ENCODE results near the gene FUT9.

Gene FUT9

DNA sequence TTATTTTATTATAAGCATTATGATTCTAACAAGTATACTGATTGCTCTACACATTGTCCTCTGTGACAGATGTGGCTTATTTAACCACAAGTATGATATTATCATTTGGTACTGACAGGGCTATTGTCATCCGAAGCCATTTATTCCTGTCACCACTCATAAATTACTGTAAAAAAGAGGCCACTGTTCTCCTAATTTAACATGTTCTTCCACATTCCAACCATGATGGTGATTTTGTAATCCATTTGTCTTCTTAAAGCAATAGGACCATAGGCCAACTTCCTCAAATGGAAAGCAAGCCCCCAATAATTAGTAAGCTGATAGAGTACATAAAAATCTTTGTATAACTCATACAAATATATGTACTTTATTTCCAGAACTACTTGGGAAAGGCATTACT lies 50.6 kb downstream of the FUT9 start:
- TF ChIP-seq, protein P1, sequence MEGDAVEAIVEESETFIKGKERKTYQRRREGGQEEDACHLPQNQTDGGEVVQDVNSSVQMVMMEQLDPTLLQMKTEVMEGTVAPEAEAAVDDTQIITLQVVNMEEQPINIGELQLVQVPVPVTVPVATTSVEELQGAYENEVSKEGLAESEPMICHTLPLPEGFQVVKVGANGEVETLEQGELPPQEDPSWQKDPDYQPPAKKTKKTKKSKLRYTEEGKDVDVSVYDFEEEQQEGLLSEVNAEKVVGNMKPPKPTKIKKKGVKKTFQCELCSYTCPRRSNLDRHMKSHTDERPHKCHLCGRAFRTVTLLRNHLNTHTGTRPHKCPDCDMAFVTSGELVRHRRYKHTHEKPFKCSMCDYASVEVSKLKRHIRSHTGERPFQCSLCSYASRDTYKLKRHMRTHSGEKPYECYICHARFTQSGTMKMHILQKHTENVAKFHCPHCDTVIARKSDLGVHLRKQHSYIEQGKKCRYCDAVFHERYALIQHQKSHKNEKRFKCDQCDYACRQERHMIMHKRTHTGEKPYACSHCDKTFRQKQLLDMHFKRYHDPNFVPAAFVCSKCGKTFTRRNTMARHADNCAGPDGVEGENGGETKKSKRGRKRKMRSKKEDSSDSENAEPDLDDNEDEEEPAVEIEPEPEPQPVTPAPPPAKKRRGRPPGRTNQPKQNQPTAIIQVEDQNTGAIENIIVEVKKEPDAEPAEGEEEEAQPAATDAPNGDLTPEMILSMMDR (conservative IDR thresholded peaks at IDR 0.05; ENCODE audit: low read length), result no peak
- no peak for TF ChIP-seq EZH2phosphoT487 (IDR thresholded peaks at IDR 0.05; ENCODE audit: borderline replicate concordance)
- H3K27me3 ChIP-seq (ENCODE audit: insufficient read depth, low read length, poor library complexity, severe bottlenecking), result no peaks in the 10 kb centered on the region
- H3K4me1 ChIP-seq (ENCODE audit: insufficient read depth, low read length, poor library complexity, severe bottlenecking), result no peaks in the 10 kb centered on the region
- no peaks in the 10 kb centered on the region for H4K20me1 ChIP-seq (ENCODE audit: insufficient read depth, low read length, poor library complexity, severe bottlenecking)
- no peak overlapping the region for H3K4me3 ChIP-seq (ENCODE audit: low read length, poor library complexity, severe bottlenecking)
- no peaks in the 10 kb centered on the region for H3K9me3 ChIP-seq (ENCODE audit: insufficient read depth, low read depth, low read length)
- no peaks in the 10 kb centered on the region for H3F3A ChIP-seq (ENCODE audit: low read depth)
- no peak overlapping the region for H3K9ac ChIP-seq (ENCODE audit: low read depth, low read length, poor library complexity, severe bottlenecking)
- no peaks in the 10 kb centered on the region for H3K36me3 ChIP-seq (ENCODE audit: insufficient read depth, low read length)
- H3K79me2 ChIP-seq (ENCODE audit: insufficient read depth, low read length), result no peaks in the 10 kb centered on the region
- no peaks in the 10 kb centered on the region for H3K9me2 ChIP-seq (replicated peaks; ENCODE audit: low read depth, low read length)
- H2AFZ ChIP-seq (ENCODE audit: low read length), result no peak overlapping the region
- H3K4me2 ChIP-seq (ENCODE audit: low read depth, low read length, poor library complexity, severe bottlenecking), result no peak overlapping the region

DNA sequence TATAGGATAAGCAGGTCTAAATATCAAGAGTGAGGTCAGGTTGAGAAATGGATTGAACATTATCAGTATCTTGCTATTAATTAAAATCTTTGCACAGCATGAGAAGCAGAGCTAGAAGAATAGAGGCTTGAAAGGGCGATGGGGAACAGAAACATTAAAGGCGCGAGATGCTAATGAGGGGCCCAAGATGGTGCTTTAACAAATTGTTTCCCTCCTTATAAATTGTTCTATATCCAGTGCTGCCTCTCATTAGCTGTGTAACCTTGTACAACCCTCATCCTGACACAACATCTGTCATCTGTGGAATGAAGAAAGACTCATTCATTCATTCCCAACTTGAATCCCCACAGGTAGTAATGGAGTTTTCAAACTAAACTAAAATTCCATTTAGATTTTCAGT lies 57.8 kb downstream of the FUT9 start:
- H3K79me2 ChIP-seq (ENCODE audit: insufficient read depth, low read length), result no peaks in the 10 kb centered on the region
- no peaks in the 10 kb centered on the region for H3F3A ChIP-seq (ENCODE audit: low read depth)
- no peaks in the 10 kb centered on the region for H4K20me1 ChIP-seq (ENCODE audit: insufficient read depth, low read length, poor library complexity, severe bottlenecking)
- H3K4me1 ChIP-seq (ENCODE audit: insufficient read depth, low read length, poor library complexity, severe bottlenecking), result no peaks in the 10 kb centered on the region
- TF ChIP-seq, protein P1 (conservative IDR thresholded peaks at IDR 0.05; ENCODE audit: low read length), result no peak
- TF ChIP-seq EZH2phosphoT487 (IDR thresholded peaks at IDR 0.05; ENCODE audit: borderline replicate concordance), result no peak
- no peak overlapping the region for H3K4me2 ChIP-seq (ENCODE audit: low read depth, low read length, poor library complexity, severe bottlenecking)
- no peak overlapping the region for H3K4me3 ChIP-seq (ENCODE audit: low read length, poor library complexity, severe bottlenecking)
- H3K9me2 ChIP-seq (replicated peaks; ENCODE audit: low read depth, low read length), result no peaks in the 10 kb centered on the region
- no peaks in the 10 kb centered on the region for H3K9me3 ChIP-seq (ENCODE audit: insufficient read depth, low read depth, low read length)
- H3K9ac ChIP-seq (ENCODE audit: low read depth, low read length, poor library complexity, severe bottlenecking), result no peak overlapping the region
- no peaks in the 10 kb centered on the region for H3K27me3 ChIP-seq (ENCODE audit: insufficient read depth, low read length, poor library complexity, severe bottlenecking)
- no peaks in the 10 kb centered on the region for H3K36me3 ChIP-seq (ENCODE audit: insufficient read depth, low read length)
- no peak overlapping the region for H2AFZ ChIP-seq (ENCODE audit: low read length)

DNA sequence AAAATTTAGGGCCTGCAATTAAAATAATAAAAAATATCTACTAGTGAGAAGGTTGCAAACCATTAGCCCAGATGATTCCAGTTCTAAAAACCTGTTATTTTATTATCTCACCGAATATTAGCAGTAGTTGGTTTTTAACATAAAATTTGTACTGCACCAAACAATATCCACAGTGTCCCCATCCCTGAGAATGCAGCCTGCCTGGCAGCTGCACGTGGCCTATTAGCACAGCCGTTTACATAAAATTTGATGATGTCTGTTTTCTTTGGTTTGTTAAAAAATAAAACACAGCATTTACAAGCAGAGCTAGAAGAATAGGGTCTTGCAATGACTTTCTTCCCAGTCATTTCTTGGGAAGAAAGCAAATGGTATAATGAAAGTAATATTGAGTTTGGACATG lies 58.2 kb downstream of the FUT9 start:
- no peak for TF ChIP-seq EZH2phosphoT487 (IDR thresholded peaks at IDR 0.05; ENCODE audit: borderline replicate concordance)
- TF ChIP-seq, protein P1 (conservative IDR thresholded peaks at IDR 0.05; ENCODE audit: low read length), result no peak

More for the DNA sequence above, 58.2 kb downstream of the FUT9 start:
- H2AFZ ChIP-seq (ENCODE audit: low read length), result no peak overlapping the region
- H3K4me3 ChIP-seq (ENCODE audit: low read length, poor library complexity, severe bottlenecking), result no peak overlapping the region
- no peaks in the 10 kb centered on the region for H3K27me3 ChIP-seq (ENCODE audit: insufficient read depth, low read length, poor library complexity, severe bottlenecking)
- H3K9ac ChIP-seq (ENCODE audit: low read depth, low read length, poor library complexity, severe bottlenecking), result no peak overlapping the region
- no peaks in the 10 kb centered on the region for H4K20me1 ChIP-seq (ENCODE audit: insufficient read depth, low read length, poor library complexity, severe bottlenecking)
- H3K36me3 ChIP-seq (ENCODE audit: insufficient read depth, low read length), result no peaks in the 10 kb centered on the region
- no peaks in the 10 kb centered on the region for H3F3A ChIP-seq (ENCODE audit: low read depth)
- H3K79me2 ChIP-seq (ENCODE audit: insufficient read depth, low read length), result no peaks in the 10 kb centered on the region
- H3K9me2 ChIP-seq (replicated peaks; ENCODE audit: low read depth, low read length), result no peaks in the 10 kb centered on the region
- H3K9me3 ChIP-seq (ENCODE audit: insufficient read depth, low read depth, low read length), result no peaks in the 10 kb centered on the region
- H3K4me2 ChIP-seq (ENCODE audit: low read depth, low read length, poor library complexity, severe bottlenecking), result no peak overlapping the region
- H3K4me1 ChIP-seq (ENCODE audit: insufficient read depth, low read length, poor library complexity, severe bottlenecking), result no peaks in the 10 kb centered on the region
